GM12878 (cell line): ENCODE measurements around the gene PLEKHM3. TPM values are rescaled to one million over a fixed set of nuclear protein-coding genes. Genes with fewer than 3 reads are reported as not detected.
A peak's percentile ranks its signal among the peaks of the same experiment; 100 is the strongest.

Experiments used
- ATAC-seq: fragments of 200-7000 bp; cut with Tn5 transposase; 3 replicates; pipeline ENCODE4 v1.9.1; 2020; ENCODE audit warnings: mild to moderate bottlenecking, moderate library complexity
- BruUV-seq: library from RNA; stranded (reverse); fragments of 400-500 nt; replicated peaks from 2 replicates; lab custom pipeline; 2021; lab: Mats Ljungman, UMichigan
- CTCF ChIA-PET: fragments of 300-600 bp; sonication (Branson Sonifier 250); formaldehyde crosslinking; extraction: SDS; loops from one replicate; lab custom pipeline; 2021; ENCODE audit warnings: inconsistent platforms; lab: Yijun Ruan, JAX
- POLR2A ChIA-PET: fragments of 350-600 bp; formaldehyde crosslinking; extraction: SDS; loops from one replicate; lab custom pipeline; 2021; ENCODE audit warnings: inconsistent platforms; lab: Charles Lee
- RAD21 ChIA-PET: fragments of 300-600 bp; sonication (Branson Sonifier 250); formaldehyde crosslinking; loops from one replicate; lab custom pipeline; 2023; ENCODE audit warnings: antibody characterized with exemption; ENCODE audit not compliant: unreplicated experiment; lab: Charles Lee
- SMC1A ChIA-PET: fragments of 300-600 bp; sonication (Branson Sonifier 250); formaldehyde crosslinking; loops from one replicate; lab custom pipeline; 2023; ENCODE audit not compliant: unreplicated experiment, uncharacterized antibody; lab: Charles Lee
- DNase-seq: peaks from one replicate; pipeline ENCODE4 v3.0.0-alpha.2; 2011; ENCODE audit warnings: low read depth, low spot score
- FAIRE-seq: peaks from 3 replicates; lab custom pipeline; 2011; peaks lifted over from hg19 to GRCh38; lab: Jason Lieb, UNC
- H2AFZ ChIP-seq: 2 replicates; pipeline ENCODE4 v1.6.0; 2011; ENCODE audit warnings: low read depth, low read length, control low read depth; ENCODE audit not compliant: control insufficient read depth
- H3K27ac ChIP-seq: 2 replicates; pipeline ENCODE4 v1.5.1; 2011; ENCODE audit warnings: control low read depth; ENCODE audit not compliant: control insufficient read depth, insufficient read depth
- H3K27me3 ChIP-seq, 2 experiments: replicated peaks in 1 of 2; 2 replicates each; pipeline versions ENCODE4 v1.6.0 to v1.6.1; 2011; ENCODE audit warnings: low read length in 1 of 2; ENCODE audit not compliant: control insufficient read depth in 2 of 2, insufficient read depth in 2 of 2
- H3K36me3 ChIP-seq, 2 experiments: 2 replicates each; pipeline ENCODE4 v1.5.1; 2011; ENCODE audit warnings: low read length in 1 of 2; ENCODE audit not compliant: control insufficient read depth in 2 of 2, insufficient read depth in 2 of 2
- H3K4me1 ChIP-seq: 2 replicates; pipeline ENCODE4 v1.6.1; 2011; ENCODE audit warnings: mild to moderate bottlenecking, low read length, moderate library complexity, mixed read lengths; ENCODE audit not compliant: control insufficient read depth, insufficient read depth
- H3K4me2 ChIP-seq: 2 replicates; pipeline ENCODE4 v1.6.0; 2011; ENCODE audit warnings: control low read depth; ENCODE audit not compliant: control insufficient read depth, insufficient read depth
- H3K4me3 ChIP-seq: fragments of 200-600 bp; sonication (generic); 2 replicates; pipeline ENCODE4 v1.5.1; 2016
- H3K79me2 ChIP-seq: 2 replicates; pipeline ENCODE4 v1.6.0; 2011; ENCODE audit warnings: low read length; ENCODE audit not compliant: control insufficient read depth, insufficient read depth
- H3K9ac ChIP-seq: 2 replicates; pipeline ENCODE4 v1.8.0; 2011; ENCODE audit warnings: low read length, control low read depth, mixed read lengths; ENCODE audit not compliant: control insufficient read depth, insufficient read depth
- H3K9me3 ChIP-seq: replicated peaks from 3 replicates; pipeline ENCODE4 v1.5.1; 2011; ENCODE audit warnings: mild to moderate bottlenecking, low read length; ENCODE audit not compliant: control insufficient read depth, insufficient read depth
- H4K20me1 ChIP-seq: 2 replicates; pipeline ENCODE4 v1.6.0; 2011; ENCODE audit not compliant: control insufficient read depth, insufficient read depth
- CHD2 ChIP-seq: IDR thresholded peaks from 2 replicates; pipeline ENCODE4 v1.6.1; 2011; ENCODE audit warnings: low read depth, low read length, improper control_type of control experiment, borderline replicate concordance
- CHD4 ChIP-seq: fragments of 200-600 bp; sonication (generic); IDR thresholded peaks from 2 replicates; pipeline ENCODE4 v1.6.1; 2016; ENCODE audit warnings: mild to moderate bottlenecking
- PML ChIP-seq: IDR thresholded peaks from 2 replicates; pipeline ENCODE4 v1.6.1; 2012; ENCODE audit warnings: low read length, inconsistent platforms
- POLR2A ChIP-seq: IDR thresholded peaks from 2 replicates; pipeline ENCODE4 v1.6.1; 2011; ENCODE audit warnings: low read depth, mild to moderate bottlenecking, low read length
- POU2F2 ChIP-seq: IDR thresholded peaks from 3 replicates; pipeline ENCODE4 v1.6.1; 2011; ENCODE audit warnings: low read depth, mild to moderate bottlenecking, low read length, borderline replicate concordance
- RBBP5 ChIP-seq: fragments of 200-600 bp; sonication (generic); conservative IDR thresholded peaks from 2 replicates; pipeline ENCODE4 v1.6.1; 2016
- SMAD1 ChIP-seq: fragments of 450-650 bp; IDR thresholded peaks from 2 replicates; pipeline ENCODE4 v1.6.1; 2018; ENCODE audit warnings: mild to moderate bottlenecking, low read depth; ENCODE audit not compliant: partially characterized antibody
- SMARCA5 ChIP-seq: fragments of 450-650 bp; IDR thresholded peaks from 2 replicates; pipeline ENCODE4 v1.6.1; 2017; ENCODE audit warnings: mild to moderate bottlenecking
- ZNF274 ChIP-seq: IDR thresholded peaks from one replicate; pipeline ENCODE4 v1.8.0; 2011; ENCODE audit not compliant: insufficient read length, insufficient read depth
- WGBS: methylation state at CpG from one replicate; pipeline ENCODE4 v1.1.6; 2016; ENCODE audit warnings: low lambda C conversion rate; ENCODE audit not compliant: insufficient replicate concordance, insufficient coverage; ENCODE audit errors: missing lambda C conversion rate; 5-methylcytosine and 5-hydroxymethylcytosine counted together
- in situ Hi-C: fragments of 300-500 bp; cut with MboI; formaldehyde crosslinking; loops from 9 replicates; pipeline ENCODE4 v1.14.3; 2018; ENCODE audit warnings: mixed read lengths
- intact Hi-C: fragments of 100-400 bp; cut with micrococcal nuclease; formaldehyde crosslinking; loops from one replicate; pipeline ENCODE4 v1.14.2; 2022; ENCODE audit not compliant: unreplicated experiment
- polyA plus RNA-seq, 11 experiments: library from polyadenylated mRNA; depleted of rRNA in 4 of 11; unstranded in 6 of 11; stranded (reverse) in 5 of 11; fragments of >200 nt; fragmentation: Nextera tagmentation in 4 of 11; fragmentation: Illumina TruSeq in 1 of 11; extraction: Ambion mirVana in 4 of 11; extraction: Trizol in 1 of 11; gene quantifications; 1 replicate in 1 of 11; 2 replicates in 10 of 11; pipeline versions ENCODE4 v1.2.1 to v1.2.3, GENCODE V29; 2011 to 2016; ENCODE audit warnings: inconsistent platforms in 2 of 11, missing spikeins in 2 of 11, low read depth in 1 of 11
- total RNA-seq, 4 experiments: library from RNA; depleted of rRNA in 3 of 4; stranded (reverse); fragments of >200 nt in 3 of 4; fragmentation: Illumina TruSeq in 1 of 4; extraction: Trizol in 1 of 4; gene quantifications; 2 replicates each; pipeline versions ENCODE4 v1.2.1 to v1.2.3, GENCODE V29; 2013 to 2021
- TF ChIP-seq, protein P1 (sequence below): IDR thresholded peaks from 2 replicates; pipeline ENCODE4 v1.6.1; 2011; ENCODE audit warnings: borderline replicate concordance, low read depth, mild to moderate bottlenecking, moderate library complexity, low read length; ENCODE audit not compliant: insufficient read depth, poor library complexity, severe bottlenecking
- TF ChIP-seq, protein P2 (sequence below): IDR thresholded peaks from 2 replicates; pipeline ENCODE4 v1.6.1; 2011; ENCODE audit warnings: mild to moderate bottlenecking, low read depth, low read length, moderate library complexity; ENCODE audit not compliant: insufficient replicate concordance
- TF ChIP-seq, protein P3 (sequence below): IDR thresholded peaks from 2 replicates; pipeline ENCODE4 v1.6.1; 2011; ENCODE audit warnings: low read depth, low read length, improper control_type of control experiment, borderline replicate concordance
- TF ChIP-seq, protein P4 (sequence below): fragments of 450-650 bp; formaldehyde crosslinking; IDR thresholded peaks from 2 replicates; pipeline ENCODE4 v1.5.0; 2022; ENCODE audit warnings: mild to moderate bottlenecking, missing genetic modification characterization

PLEKHM3 gene
- total and polyA plus RNA-seq, 10 of the 15 experiments (the other 5 are each of a cell fraction or from before 2014, with no cell fraction given) = 1.4 to 5.6 (median 3.0) TPM

DNA sequence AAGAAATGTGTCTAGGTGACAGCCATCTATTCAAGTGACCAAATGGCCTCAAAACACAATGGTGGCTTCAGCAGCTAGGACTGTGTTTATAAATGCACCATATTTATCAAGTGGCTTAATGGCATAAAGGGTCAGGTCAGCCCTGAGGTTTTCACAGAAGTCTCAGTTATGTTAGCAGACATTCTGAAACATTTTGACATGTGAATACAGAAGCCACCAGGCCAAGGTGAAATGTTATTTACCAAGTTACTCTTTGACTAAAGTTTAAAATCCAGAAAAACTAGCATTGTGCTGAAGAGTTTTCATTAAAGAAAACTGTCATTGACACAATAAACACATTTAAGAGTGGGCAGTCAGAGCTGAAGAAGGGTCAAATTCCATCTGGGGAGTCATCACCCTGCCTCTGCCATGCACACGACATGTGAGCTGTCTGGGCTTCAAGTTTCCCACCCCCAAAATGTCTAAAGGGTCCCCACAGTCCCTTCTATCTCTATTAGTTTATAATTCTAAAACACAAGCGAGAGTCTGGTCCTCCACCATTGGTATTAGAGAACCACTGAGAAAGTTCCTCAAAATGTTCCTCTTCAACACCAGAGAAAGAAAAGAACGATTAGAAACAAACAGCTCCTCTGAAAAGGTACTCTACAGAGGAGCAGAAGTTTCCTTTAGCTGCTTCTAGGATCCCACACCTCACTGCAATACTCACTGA, 178.1 kb downstream of the PLEKHM3 start:
- SMC1A ChIA-PET = interaction anchor here (0.9 to 1.5 kb wide), 10 partner anchors 11 to 105 kb away, joined by 3 to 4 read pairs (median 3); no protein-coding TSS in a partner anchor
- no peak overlapping the region for H2AFZ ChIP-seq
- no peaks in the 10 kb centered on the region for H3K9me3 ChIP-seq
- in situ Hi-C loops = no loop called here
- no peak overlapping the region for H3K27ac ChIP-seq
- BruUV-seq = no TSS peak
- DNase-seq (no peak), ATAC-seq (peak; percentile 17; the same call in 1 of the 3 replicates), FAIRE-seq (no peak)
- 69% methylated on average over 3 of the region's 3 CpGs for WGBS
- no peak overlapping the region for H3K4me2 ChIP-seq
- no peaks in the 10 kb centered on the region for H4K20me1 ChIP-seq
- no peak overlapping the region for H3K9ac ChIP-seq
- CTCF ChIA-PET = interaction anchor here (0.7 kb wide), 1 partner anchor 37 kb away, joined by 3 read pairs; no protein-coding TSS in a partner anchor
- H3K79me2 ChIP-seq = no peaks in the 10 kb centered on the region
- no peak overlapping the region for H3K4me3 ChIP-seq
- no peaks in the 10 kb centered on the region for H3K27me3 ChIP-seq
- no peaks in the 10 kb centered on the region for H3K4me1 ChIP-seq
- TF ChIP-seq POU2F2 = no peak
- no peak for TF ChIP-seq ZNF274
- TF ChIP-seq CHD4 = no peak
- no peak for TF ChIP-seq PML
- TF ChIP-seq, protein P1, sequence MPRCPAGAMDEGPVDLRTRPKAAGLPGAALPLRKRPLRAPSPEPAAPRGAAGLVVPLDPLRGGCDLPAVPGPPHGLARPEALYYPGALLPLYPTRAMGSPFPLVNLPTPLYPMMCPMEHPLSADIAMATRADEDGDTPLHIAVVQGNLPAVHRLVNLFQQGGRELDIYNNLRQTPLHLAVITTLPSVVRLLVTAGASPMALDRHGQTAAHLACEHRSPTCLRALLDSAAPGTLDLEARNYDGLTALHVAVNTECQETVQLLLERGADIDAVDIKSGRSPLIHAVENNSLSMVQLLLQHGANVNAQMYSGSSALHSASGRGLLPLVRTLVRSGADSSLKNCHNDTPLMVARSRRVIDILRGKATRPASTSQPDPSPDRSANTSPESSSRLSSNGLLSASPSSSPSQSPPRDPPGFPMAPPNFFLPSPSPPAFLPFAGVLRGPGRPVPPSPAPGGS = no peak
- TF ChIP-seq SMAD1 = no peak
- no peak for TF ChIP-seq SMARCA5
- TF ChIP-seq, protein P2, sequence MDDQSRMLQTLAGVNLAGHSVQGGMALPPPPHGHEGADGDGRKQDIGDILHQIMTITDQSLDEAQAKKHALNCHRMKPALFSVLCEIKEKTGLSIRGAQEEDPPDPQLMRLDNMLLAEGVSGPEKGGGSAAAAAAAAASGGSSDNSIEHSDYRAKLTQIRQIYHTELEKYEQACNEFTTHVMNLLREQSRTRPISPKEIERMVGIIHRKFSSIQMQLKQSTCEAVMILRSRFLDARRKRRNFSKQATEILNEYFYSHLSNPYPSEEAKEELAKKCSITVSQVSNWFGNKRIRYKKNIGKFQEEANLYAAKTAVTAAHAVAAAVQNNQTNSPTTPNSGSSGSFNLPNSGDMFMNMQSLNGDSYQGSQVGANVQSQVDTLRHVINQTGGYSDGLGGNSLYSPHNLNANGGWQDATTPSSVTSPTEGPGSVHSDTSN = no peak
- no peak for TF ChIP-seq POLR2A
- no peak for TF ChIP-seq RBBP5
- TF ChIP-seq, protein P3, sequence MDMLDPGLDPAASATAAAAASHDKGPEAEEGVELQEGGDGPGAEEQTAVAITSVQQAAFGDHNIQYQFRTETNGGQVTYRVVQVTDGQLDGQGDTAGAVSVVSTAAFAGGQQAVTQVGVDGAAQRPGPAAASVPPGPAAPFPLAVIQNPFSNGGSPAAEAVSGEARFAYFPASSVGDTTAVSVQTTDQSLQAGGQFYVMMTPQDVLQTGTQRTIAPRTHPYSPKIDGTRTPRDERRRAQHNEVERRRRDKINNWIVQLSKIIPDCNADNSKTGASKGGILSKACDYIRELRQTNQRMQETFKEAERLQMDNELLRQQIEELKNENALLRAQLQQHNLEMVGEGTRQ = no peak
- TF ChIP-seq CHD2 = no peak
- TF ChIP-seq, protein P4, sequence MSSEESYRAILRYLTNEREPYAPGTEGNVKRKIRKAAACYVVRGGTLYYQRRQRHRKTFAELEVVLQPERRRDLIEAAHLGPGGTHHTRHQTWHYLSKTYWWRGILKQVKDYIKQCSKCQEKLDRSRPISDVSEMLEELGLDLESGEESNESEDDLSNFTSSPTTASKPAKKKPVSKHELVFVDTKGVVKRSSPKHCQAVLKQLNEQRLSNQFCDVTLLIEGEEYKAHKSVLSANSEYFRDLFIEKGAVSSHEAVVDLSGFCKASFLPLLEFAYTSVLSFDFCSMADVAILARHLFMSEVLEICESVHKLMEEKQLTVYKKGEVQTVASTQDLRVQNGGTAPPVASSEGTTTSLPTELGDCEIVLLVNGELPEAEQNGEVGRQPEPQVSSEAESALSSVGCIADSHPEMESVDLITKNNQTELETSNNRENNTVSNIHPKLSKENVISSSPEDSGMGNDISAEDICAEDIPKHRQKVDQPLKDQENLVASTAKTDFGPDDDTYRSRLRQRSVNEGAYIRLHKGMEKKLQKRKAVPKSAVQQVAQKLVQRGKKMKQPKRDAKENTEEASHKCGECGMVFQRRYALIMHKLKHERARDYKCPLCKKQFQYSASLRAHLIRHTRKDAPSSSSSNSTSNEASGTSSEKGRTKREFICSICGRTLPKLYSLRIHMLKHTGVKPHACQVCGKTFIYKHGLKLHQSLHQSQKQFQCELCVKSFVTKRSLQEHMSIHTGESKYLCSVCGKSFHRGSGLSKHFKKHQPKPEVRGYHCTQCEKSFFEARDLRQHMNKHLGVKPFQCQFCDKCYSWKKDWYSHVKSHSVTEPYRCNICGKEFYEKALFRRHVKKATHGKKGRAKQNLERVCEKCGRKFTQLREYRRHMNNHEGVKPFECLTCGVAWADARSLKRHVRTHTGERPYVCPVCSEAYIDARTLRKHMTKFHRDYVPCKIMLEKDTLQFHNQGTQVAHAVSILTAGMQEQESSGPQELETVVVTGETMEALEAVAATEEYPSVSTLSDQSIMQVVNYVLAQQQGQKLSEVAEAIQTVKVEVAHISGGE (CRISPR knock-in tag) = no peak
- intact Hi-C loops = no loop called here
- RAD21 ChIA-PET = no interaction called here
- no peaks in the 10 kb centered on the region for H3K36me3 ChIP-seq
- POLR2A ChIA-PET = no interaction called here
